ENCODE measurements around the gene UNC13C. TPM values are rescaled to one million over a fixed set of nuclear protein-coding genes. Genes with fewer than 3 reads are reported as not detected.

UNC13C gene
- total RNA-seq, 4 donors from 2014 or later: 0.04 to 0.24 (median 0.22) TPM

GRCh38 chr15:54644796-54645195, 666.6 kb downstream of the UNC13C start:
- Histone ChIP-seq H3K27me3 (no peaks in the 10 kb centered on the region), H3K4me3 (no peak overlapping the region), H3K9me3 (peaks cover 8% of the 10 kb centered on the region), H3K27ac (no peak overlapping the region), H3K4me1 (no peaks in the 10 kb centered on the region), H3K36me3 (no peaks in the 10 kb centered on the region)
- no peak for DNase-seq (ENCODE audit: low spot score in 2 of 2)
- 83% methylated on average over 2 of the region's 2 CpGs for WGBS
- TF ChIP-seq CTCF (IDR thresholded peaks at IDR 0.05) (no peak), EP300 (IDR thresholded peaks at IDR 0.05) (no peak), POLR2AphosphoS5 (IDR thresholded peaks at IDR 0.05) (no peak), POLR2A (IDR thresholded peaks at IDR 0.05) (no peak)

GRCh38 chr15:54659646-54660045, 681.4 kb downstream of the UNC13C start:
- no peaks in the 10 kb centered on the region for H3K27me3 ChIP-seq
- H3K4me3 ChIP-seq: no peak overlapping the region
- no peaks in the 10 kb centered on the region for H3K9me3 ChIP-seq
- TF ChIP-seq EP300 (IDR thresholded peaks at IDR 0.05): no peak
- no peak for TF ChIP-seq POLR2A (IDR thresholded peaks at IDR 0.05)
- TF ChIP-seq POLR2AphosphoS5 (IDR thresholded peaks at IDR 0.05): no peak
- TF ChIP-seq CTCF (IDR thresholded peaks at IDR 0.05): no peak
- 34% methylated on average over 2 of the region's 2 CpGs for WGBS
- H3K4me1 ChIP-seq: no peaks in the 10 kb centered on the region
- no peak overlapping the region for H3K27ac ChIP-seq
- no peak for DNase-seq (ENCODE audit: low spot score in 2 of 2)
- no peaks in the 10 kb centered on the region for H3K36me3 ChIP-seq

- no peak overlapping the region for H3K4me3 ChIP-seq
These were observed 682.1 kb downstream of the UNC13C start for GRCh38 chr15:54660356-54660755.

GRCh38 chr15:54675241-54675640, 697.0 kb downstream of the UNC13C start:
- Histone ChIP-seq H3K4me1 (no peaks in the 10 kb centered on the region), H3K27me3 (no peaks in the 10 kb centered on the region), H3K27ac (no peak overlapping the region), H3K9me3 (no peaks in the 10 kb centered on the region), H3K36me3 (no peaks in the 10 kb centered on the region), H3K4me3 (no peak overlapping the region)
- 41% methylated on average over 1 of the region's 1 CpG for WGBS
- DNase-seq (ENCODE audit: low spot score in 2 of 2): no peak
- TF ChIP-seq EP300 (IDR thresholded peaks at IDR 0.05) (no peak), POLR2AphosphoS5 (IDR thresholded peaks at IDR 0.05) (no peak), POLR2A (IDR thresholded peaks at IDR 0.05) (no peak), CTCF (IDR thresholded peaks at IDR 0.05) (no peak)

More at GRCh38 chr15:54660356-54660755, 682.1 kb downstream of the UNC13C start:
- WGBS: 74% methylated on average over 5 of the region's 5 CpGs
- no peaks in the 10 kb centered on the region for H3K36me3 ChIP-seq
- DNase-seq (ENCODE audit: low spot score in 2 of 2): no peak
- H3K9me3 ChIP-seq: no peaks in the 10 kb centered on the region
- no peak overlapping the region for H3K27ac ChIP-seq
- H3K4me1 ChIP-seq: no peaks in the 10 kb centered on the region
- TF ChIP-seq EP300 (IDR thresholded peaks at IDR 0.05): no peak
- TF ChIP-seq CTCF (IDR thresholded peaks at IDR 0.05): no peak
- no peak for TF ChIP-seq POLR2A (IDR thresholded peaks at IDR 0.05)
- no peak for TF ChIP-seq POLR2AphosphoS5 (IDR thresholded peaks at IDR 0.05)
- H3K27me3 ChIP-seq: no peaks in the 10 kb centered on the region

GRCh38 chr15:54681584-54681983, 703.3 kb downstream of the UNC13C start:
- TF ChIP-seq POLR2AphosphoS5 (IDR thresholded peaks at IDR 0.05) (no peak), POLR2A (IDR thresholded peaks at IDR 0.05) (no peak), EP300 (IDR thresholded peaks at IDR 0.05) (no peak), CTCF (IDR thresholded peaks at IDR 0.05) (no peak)
- Histone ChIP-seq H3K36me3 (no peaks in the 10 kb centered on the region), H3K4me1 (no peaks in the 10 kb centered on the region), H3K9me3 (no peaks in the 10 kb centered on the region), H3K27ac (no peak overlapping the region), H3K4me3 (no peak overlapping the region), H3K27me3 (no peaks in the 10 kb centered on the region)
- DNase-seq (ENCODE audit: low spot score in 2 of 2): no peak
- 51% methylated on average over 2 of the region's 2 CpGs for whole genome bisulfite sequencing

Other genes starting within 250 kb of the UNC13C start
- 1 to 10 TPM; 1.0 to 8.6 (median 4.4) TPM for gene WDR72, start 218.8 kb upstream of the UNC13C start, total RNA-seq